ENCODE results near the gene CPNE5.

The CPNE5 gene

GRCh38 chr6:36772397-36772796 lies 66.8 kb downstream of the CPNE5 start:
- DNase-seq (ENCODE audit: low read depth in 1 of 2, low spot score in 1 of 2): no peak
- TF ChIP-seq, protein P1, sequence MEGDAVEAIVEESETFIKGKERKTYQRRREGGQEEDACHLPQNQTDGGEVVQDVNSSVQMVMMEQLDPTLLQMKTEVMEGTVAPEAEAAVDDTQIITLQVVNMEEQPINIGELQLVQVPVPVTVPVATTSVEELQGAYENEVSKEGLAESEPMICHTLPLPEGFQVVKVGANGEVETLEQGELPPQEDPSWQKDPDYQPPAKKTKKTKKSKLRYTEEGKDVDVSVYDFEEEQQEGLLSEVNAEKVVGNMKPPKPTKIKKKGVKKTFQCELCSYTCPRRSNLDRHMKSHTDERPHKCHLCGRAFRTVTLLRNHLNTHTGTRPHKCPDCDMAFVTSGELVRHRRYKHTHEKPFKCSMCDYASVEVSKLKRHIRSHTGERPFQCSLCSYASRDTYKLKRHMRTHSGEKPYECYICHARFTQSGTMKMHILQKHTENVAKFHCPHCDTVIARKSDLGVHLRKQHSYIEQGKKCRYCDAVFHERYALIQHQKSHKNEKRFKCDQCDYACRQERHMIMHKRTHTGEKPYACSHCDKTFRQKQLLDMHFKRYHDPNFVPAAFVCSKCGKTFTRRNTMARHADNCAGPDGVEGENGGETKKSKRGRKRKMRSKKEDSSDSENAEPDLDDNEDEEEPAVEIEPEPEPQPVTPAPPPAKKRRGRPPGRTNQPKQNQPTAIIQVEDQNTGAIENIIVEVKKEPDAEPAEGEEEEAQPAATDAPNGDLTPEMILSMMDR (IDR thresholded peaks at IDR 0.05; ENCODE audit: insufficient read depth, low read length): no peak
- no peak for TF ChIP-seq GABPA (IDR thresholded peaks at IDR 0.05; ENCODE audit: low read depth)
- no peak for TF ChIP-seq REST (IDR thresholded peaks at IDR 0.05; ENCODE audit: insufficient replicate concordance, low read depth)
- TF ChIP-seq SPI1 (IDR thresholded peaks at IDR 0.05; ENCODE audit: borderline replicate concordance, low read depth): no peak
- no peak for TF ChIP-seq POLR2AphosphoS5 (IDR thresholded peaks at IDR 0.05; ENCODE audit: low read depth)
- Histone ChIP-seq H3K4me3 (replicated peaks; ENCODE audit: insufficient read depth, low read length) (no peak overlapping the region), H3K27me3 (ENCODE audit: insufficient read depth, poor library complexity, severe bottlenecking) (no peaks in the 10 kb centered on the region), H3K27ac (replicated peaks) (no peak overlapping the region)

DNA sequence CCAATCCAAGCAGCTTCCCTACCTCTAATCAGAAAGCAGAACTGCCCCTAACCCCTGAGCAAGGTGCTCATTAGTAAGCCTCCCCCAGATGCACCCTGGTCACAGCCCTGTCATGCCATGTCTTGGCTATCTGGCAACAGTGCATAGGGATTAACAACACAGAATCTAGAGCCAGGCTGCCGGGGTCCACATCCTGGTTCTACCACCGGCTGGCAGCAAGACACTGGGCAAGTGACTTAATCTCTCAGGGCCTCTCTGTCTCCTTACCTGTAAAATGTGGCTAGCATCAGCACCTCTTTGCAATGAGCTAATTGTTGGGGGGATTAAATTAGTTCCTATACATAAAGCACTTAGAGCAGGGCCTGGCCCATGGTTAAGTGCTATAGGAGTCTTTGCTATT lies 68.1 kb downstream of the CPNE5 start:
- H3K27me3 ChIP-seq (ENCODE audit: insufficient read depth, poor library complexity, severe bottlenecking): no peaks in the 10 kb centered on the region
- peak in 1 of 2 experiments; percentile 28 for DNase-seq (ENCODE audit: low read depth in 1 of 2, low spot score in 1 of 2)
- H3K27ac ChIP-seq (replicated peaks): no peak overlapping the region
- TF ChIP-seq SPI1 (IDR thresholded peaks at IDR 0.05; ENCODE audit: borderline replicate concordance, low read depth) (peak; percentile 57; the same call in 1 of the 2 replicates), REST (IDR thresholded peaks at IDR 0.05; ENCODE audit: insufficient replicate concordance, low read depth) (no peak)
- no peak overlapping the region for H3K4me3 ChIP-seq (replicated peaks; ENCODE audit: insufficient read depth, low read length)

DNA sequence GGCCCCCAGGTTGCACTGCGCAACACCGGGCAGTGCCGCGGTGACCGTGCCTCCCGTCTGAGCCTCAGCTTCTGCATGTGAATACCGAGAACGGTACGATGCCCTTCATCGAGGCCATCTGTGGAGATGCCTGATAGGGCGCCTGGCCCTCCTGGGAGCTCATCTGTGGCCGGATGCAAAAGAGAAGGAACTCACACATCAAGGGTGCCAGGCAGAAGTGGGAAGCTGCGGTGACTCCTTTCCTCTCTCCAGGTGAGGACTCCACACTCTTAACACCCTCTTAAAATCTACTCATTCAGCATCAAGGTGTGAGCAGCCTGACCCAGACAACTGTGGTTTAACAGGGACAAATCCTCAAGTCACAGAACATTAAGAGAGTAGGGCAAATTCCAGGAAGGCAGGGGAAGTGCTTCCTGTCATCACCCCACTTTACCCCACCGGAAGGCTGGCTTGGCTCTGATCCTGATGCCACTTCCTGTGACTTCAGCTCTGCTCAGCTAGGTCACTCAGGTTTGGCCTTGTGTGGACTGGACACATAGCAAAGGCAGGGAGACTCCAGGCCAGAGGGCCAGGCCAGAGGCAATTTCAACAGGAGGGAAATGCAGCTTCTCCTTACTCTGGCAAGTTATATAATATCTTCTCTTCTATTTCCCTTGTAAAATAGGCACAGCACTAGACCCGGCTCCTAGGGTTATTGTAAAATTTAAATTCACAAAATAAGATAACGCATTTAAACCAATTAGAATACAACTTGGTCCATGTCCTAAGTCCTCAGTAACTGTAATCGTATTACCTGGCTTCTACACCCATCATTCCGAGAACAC lies 69.4 kb downstream of the CPNE5 start:
- peak; percentile 22; the same call in 1 of the 2 replicates for TF ChIP-seq SPI1 (IDR thresholded peaks at IDR 0.05; ENCODE audit: borderline replicate concordance, low read depth)
- no peak for TF ChIP-seq POLR2AphosphoS5 (IDR thresholded peaks at IDR 0.05; ENCODE audit: low read depth)
- TF ChIP-seq GABPA (IDR thresholded peaks at IDR 0.05; ENCODE audit: low read depth): no peak
- TF ChIP-seq, protein P1 (IDR thresholded peaks at IDR 0.05; ENCODE audit: insufficient read depth, low read length): no peak
- no peak for TF ChIP-seq REST (IDR thresholded peaks at IDR 0.05; ENCODE audit: insufficient replicate concordance, low read depth)
- DNase-seq (ENCODE audit: low read depth in 1 of 2, low spot score in 1 of 2): peak in 1 of 2 experiments; percentile 79
- H3K4me3 ChIP-seq (replicated peaks; ENCODE audit: insufficient read depth, low read length): no peak overlapping the region
- H3K27ac ChIP-seq (replicated peaks): peak overlapping the region; percentile 38
- no peaks in the 10 kb centered on the region for H3K27me3 ChIP-seq (ENCODE audit: insufficient read depth, poor library complexity, severe bottlenecking)
